HCT116 (cell line): ENCODE measurements around the gene CAPN9.

ENCODE experiments used
- CTCF ChIP-seq, 3 experiments: fragments of 200-600 bp in 1 of 3; sonication (generic) in 1 of 3; IDR thresholded peaks in 2 of 3; conservative IDR thresholded peaks in 1 of 3; 2 replicates each; pipeline ENCODE4 v1.5.1; 2012 to 2017; ENCODE audit warnings: low read depth in 2 of 3, low read length in 2 of 3, antibody characterized with exemption in 1 of 3, borderline replicate concordance in 1 of 3, control low read depth in 1 of 3, mild to moderate bottlenecking in 1 of 3, mixed read lengths in 1 of 3, mixed run types in 1 of 3, moderate library complexity in 1 of 3; ENCODE audit not compliant: insufficient read depth in 1 of 3
- EZH2phosphoT487 ChIP-seq: fragments of 200-600 bp; IDR thresholded peaks from 2 replicates; pipeline ENCODE4 v1.6.1; 2018; ENCODE audit warnings: antibody characterized with exemption, borderline replicate concordance
- POLR2A ChIP-seq: IDR thresholded peaks from 2 replicates; pipeline ENCODE4 v1.7.0; 2011; ENCODE audit warnings: borderline replicate concordance; ENCODE audit not compliant: insufficient read depth, insufficient read length; ENCODE audit errors: extremely low read depth
- POLR2AphosphoS5 ChIP-seq: IDR thresholded peaks from 2 replicates; pipeline ENCODE4 v1.6.1; 2011; ENCODE audit warnings: mild to moderate bottlenecking, low read depth, low read length, moderate library complexity
- ZNF274 ChIP-seq: fragments of 200-500 bp; sonication (Bioruptor generic); IDR thresholded peaks from 2 replicates; pipeline ENCODE4 v1.6.1; 2014; ENCODE audit warnings: mild to moderate bottlenecking, low read depth, low read length, inconsistent platforms
- TF ChIP-seq, protein P1 (sequence below): IDR thresholded peaks from 2 replicates; pipeline ENCODE4 v1.6.1; 2012; ENCODE audit warnings: low read depth

DNA sequence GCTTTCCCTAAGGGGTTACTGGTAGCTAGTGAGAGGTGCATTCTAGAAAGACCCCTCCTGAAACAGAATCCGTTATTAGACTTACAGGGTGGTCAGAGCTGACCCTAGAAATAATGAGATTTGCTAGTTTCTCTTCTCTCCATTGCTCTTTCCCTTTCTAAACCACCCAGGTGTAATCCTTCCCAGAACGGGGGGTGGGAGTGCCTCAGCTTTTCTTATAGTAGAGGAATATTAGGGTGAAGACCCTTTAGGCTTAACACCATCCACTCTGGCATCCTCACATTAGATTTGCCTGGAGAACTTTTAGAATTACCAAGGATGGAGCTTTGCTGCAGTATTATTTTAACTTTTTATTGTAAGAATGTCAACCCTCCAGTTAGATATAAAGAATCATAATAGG lies 49.4 kb downstream of the CAPN9 start:
- TF ChIP-seq POLR2A = no peak
- TF ChIP-seq POLR2AphosphoS5 = no peak
- no peak for TF ChIP-seq CTCF (IDR thresholded peaks at IDR 0.05 in 2 of 3, conservative IDR thresholded peaks at IDR 0.05 in 1 of 3; ENCODE audit: borderline replicate concordance in 1 of 3, insufficient read depth in 1 of 3, low read depth in 2 of 3, low read length in 2 of 3)
- TF ChIP-seq, protein P1, sequence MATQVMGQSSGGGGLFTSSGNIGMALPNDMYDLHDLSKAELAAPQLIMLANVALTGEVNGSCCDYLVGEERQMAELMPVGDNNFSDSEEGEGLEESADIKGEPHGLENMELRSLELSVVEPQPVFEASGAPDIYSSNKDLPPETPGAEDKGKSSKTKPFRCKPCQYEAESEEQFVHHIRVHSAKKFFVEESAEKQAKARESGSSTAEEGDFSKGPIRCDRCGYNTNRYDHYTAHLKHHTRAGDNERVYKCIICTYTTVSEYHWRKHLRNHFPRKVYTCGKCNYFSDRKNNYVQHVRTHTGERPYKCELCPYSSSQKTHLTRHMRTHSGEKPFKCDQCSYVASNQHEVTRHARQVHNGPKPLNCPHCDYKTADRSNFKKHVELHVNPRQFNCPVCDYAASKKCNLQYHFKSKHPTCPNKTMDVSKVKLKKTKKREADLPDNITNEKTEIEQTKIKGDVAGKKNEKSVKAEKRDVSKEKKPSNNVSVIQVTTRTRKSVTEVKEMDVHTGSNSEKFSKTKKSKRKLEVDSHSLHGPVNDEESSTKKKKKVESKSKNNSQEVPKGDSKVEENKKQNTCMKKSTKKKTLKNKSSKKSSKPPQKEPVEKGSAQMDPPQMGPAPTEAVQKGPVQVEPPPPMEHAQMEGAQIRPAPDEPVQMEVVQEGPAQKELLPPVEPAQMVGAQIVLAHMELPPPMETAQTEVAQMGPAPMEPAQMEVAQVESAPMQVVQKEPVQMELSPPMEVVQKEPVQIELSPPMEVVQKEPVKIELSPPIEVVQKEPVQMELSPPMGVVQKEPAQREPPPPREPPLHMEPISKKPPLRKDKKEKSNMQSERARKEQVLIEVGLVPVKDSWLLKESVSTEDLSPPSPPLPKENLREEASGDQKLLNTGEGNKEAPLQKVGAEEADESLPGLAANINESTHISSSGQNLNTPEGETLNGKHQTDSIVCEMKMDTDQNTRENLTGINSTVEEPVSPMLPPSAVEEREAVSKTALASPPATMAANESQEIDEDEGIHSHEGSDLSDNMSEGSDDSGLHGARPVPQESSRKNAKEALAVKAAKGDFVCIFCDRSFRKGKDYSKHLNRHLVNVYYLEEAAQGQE = no peak
- TF ChIP-seq ZNF274 = no peak
- TF ChIP-seq EZH2phosphoT487 = no peak
